GM23338 (cell line): ENCODE data around the gene KPNA2.
"Not testable (repeated sequence)": the region's sequence is repeated elsewhere in the genome, so short reads cannot be mapped to it uniquely, and the experiment has no call there.

Source experiments
- EZH2 ChIP-seq: fragments of 200-600 bp; sonication (generic); IDR thresholded peaks from one replicate; pipeline ENCODE4 v1.8.0; 2017; ENCODE audit warnings: antibody characterized with exemption, mild to moderate bottlenecking, low read depth; ENCODE audit not compliant: unreplicated experiment
- EZH2phosphoT487 ChIP-seq: fragments of 200-600 bp; sonication (generic); IDR thresholded peaks from one replicate; pipeline ENCODE4 v1.8.1; 2018; ENCODE audit warnings: antibody characterized with exemption; ENCODE audit not compliant: unreplicated experiment
- NANOG ChIP-seq: IDR thresholded peaks from 2 replicates; pipeline ENCODE4 v1.6.1; 2016; ENCODE audit warnings: antibody characterized with exemption, borderline replicate concordance
- POLR2AphosphoS5 ChIP-seq: IDR thresholded peaks from 2 replicates; pipeline ENCODE4 v1.6.1; 2016; ENCODE audit warnings: antibody characterized with exemption, low read depth
- REST ChIP-seq: IDR thresholded peaks from one replicate; pipeline ENCODE4 v1.6.1; 2018; ENCODE audit warnings: antibody characterized with exemption; ENCODE audit not compliant: unreplicated experiment
- TF ChIP-seq, protein P1 (sequence below), 2 experiments: fragments of 200-600 bp in 1 of 2; sonication (generic) in 1 of 2; conservative IDR thresholded peaks; 2 replicates each; pipeline versions ENCODE4 v1.5.1 to v1.6.1; 2016 to 2017; ENCODE audit warnings: antibody characterized with exemption in 2 of 2, low read depth in 2 of 2, mild to moderate bottlenecking in 2 of 2, moderate library complexity in 1 of 2

- TF ChIP-seq, protein P1, sequence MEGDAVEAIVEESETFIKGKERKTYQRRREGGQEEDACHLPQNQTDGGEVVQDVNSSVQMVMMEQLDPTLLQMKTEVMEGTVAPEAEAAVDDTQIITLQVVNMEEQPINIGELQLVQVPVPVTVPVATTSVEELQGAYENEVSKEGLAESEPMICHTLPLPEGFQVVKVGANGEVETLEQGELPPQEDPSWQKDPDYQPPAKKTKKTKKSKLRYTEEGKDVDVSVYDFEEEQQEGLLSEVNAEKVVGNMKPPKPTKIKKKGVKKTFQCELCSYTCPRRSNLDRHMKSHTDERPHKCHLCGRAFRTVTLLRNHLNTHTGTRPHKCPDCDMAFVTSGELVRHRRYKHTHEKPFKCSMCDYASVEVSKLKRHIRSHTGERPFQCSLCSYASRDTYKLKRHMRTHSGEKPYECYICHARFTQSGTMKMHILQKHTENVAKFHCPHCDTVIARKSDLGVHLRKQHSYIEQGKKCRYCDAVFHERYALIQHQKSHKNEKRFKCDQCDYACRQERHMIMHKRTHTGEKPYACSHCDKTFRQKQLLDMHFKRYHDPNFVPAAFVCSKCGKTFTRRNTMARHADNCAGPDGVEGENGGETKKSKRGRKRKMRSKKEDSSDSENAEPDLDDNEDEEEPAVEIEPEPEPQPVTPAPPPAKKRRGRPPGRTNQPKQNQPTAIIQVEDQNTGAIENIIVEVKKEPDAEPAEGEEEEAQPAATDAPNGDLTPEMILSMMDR (conservative IDR thresholded peaks at IDR 0.05; ENCODE audit: low read depth in 2 of 2): not testable (repeated sequence)
- not testable (repeated sequence) for TF ChIP-seq POLR2AphosphoS5, EZH2, REST, NANOG, EZH2phosphoT487
Measured at GRCh38 chr17:67996301-67997171, 39.0 kb upstream of the KPNA2 start, which contains the start of gene C17orf58.
